ENCODE data around the gene PIP4K2A.

PIP4K2A gene

DNA sequence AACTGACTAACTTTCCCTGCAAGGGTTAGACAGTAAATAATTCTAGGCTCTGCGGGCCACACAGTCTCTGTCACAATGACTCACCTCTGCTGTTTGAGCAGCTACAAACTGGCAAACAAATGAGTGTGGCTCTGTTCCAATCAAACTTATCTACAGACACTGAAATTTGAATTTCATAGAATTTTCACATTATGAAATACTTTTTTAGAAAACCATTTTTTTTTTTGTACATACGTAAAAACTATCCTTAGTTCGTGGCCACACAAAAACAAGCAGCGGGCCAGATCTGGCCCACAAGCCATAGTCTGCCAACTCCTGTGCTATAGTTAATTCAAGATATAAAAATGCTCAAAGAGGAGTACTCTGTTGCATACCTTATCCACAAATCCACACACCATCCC lies 32.6 kb downstream of the PIP4K2A start:
- Histone ChIP-seq H3K79me2 (ENCODE audit: control insufficient read depth, insufficient read depth, low read length, unreplicated experiment) (peaks cover 55% of the 10 kb centered on the region), H2AFZ (ENCODE audit: low read length, unreplicated experiment) (no peak overlapping the region), H3K36me3 (ENCODE audit: insufficient read depth, low read length) (no peaks in the 10 kb centered on the region), H3K27ac (ENCODE audit: low read depth, low read length) (peak overlapping the region; percentile 94), H3K4me1 (ENCODE audit: control insufficient read depth, insufficient read depth, low read length, unreplicated experiment) (peaks cover 27% of the 10 kb centered on the region), H3K27me3 (ENCODE audit: insufficient read depth, low read length) (no peaks in the 10 kb centered on the region), H3K4me3 (ENCODE audit: low read depth, low read length) (no peak overlapping the region)

DNA sequence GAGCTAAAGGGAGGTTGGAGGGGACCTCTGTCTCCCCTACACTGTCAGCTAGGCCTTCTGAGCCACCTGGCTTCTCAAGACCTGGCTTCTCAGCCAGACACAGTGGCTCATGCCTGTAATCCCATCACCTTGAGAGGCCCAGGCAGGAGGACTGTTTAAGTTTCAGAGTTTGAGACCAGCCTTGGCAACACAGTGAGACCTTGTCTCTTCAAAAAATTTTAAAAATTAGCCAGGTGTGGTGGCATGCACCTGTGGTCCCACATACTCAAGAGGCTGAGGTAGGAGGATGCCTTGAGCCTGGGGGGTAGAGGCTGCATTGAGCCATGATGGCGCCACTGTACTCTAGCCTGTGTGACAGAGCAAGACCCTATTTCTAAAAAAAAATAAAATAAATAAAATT lies 33.1 kb downstream of the PIP4K2A start:
- no peaks in the 10 kb centered on the region for H3K36me3 ChIP-seq (ENCODE audit: insufficient read depth, low read length)
- H2AFZ ChIP-seq (ENCODE audit: low read length, unreplicated experiment): no peak overlapping the region
- H3K4me1 ChIP-seq (ENCODE audit: control insufficient read depth, insufficient read depth, low read length, unreplicated experiment): peaks cover 27% of the 10 kb centered on the region
- H3K27ac ChIP-seq (ENCODE audit: low read depth, low read length): peak overlapping the region; percentile 19; the same call in 1 of the 2 replicates
- no peak overlapping the region for H3K4me3 ChIP-seq (ENCODE audit: low read depth, low read length)
- H3K27me3 ChIP-seq (ENCODE audit: insufficient read depth, low read length): no peaks in the 10 kb centered on the region
- peaks cover 58% of the 10 kb centered on the region for H3K79me2 ChIP-seq (ENCODE audit: control insufficient read depth, insufficient read depth, low read length, unreplicated experiment)

DNA sequence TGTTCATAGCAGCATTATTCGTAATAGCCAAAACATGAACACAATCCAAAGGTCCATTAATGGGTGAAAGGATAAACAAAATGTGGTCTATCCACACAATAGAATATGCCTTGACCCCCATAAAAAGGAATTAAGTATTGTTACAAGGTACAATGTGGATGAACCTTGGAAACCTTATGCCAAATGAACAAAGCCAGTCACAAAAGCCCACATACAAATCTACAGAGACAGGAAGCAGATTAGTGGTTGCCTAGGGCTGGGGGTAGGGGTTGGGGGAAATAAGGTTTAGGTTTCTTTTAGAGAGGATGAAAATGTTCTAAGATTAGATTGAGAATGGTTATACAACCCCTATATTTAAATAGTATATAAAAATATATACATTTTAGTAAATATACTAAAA lies 34.8 kb downstream of the PIP4K2A start:
- H3K4me1 ChIP-seq (ENCODE audit: control insufficient read depth, insufficient read depth, low read length, unreplicated experiment): peaks cover 27% of the 10 kb centered on the region
- H2AFZ ChIP-seq (ENCODE audit: low read length, unreplicated experiment): no peak overlapping the region
- H3K27ac ChIP-seq (ENCODE audit: low read depth, low read length): no peak overlapping the region
- no peaks in the 10 kb centered on the region for H3K36me3 ChIP-seq (ENCODE audit: insufficient read depth, low read length)
- no peak overlapping the region for H3K4me3 ChIP-seq (ENCODE audit: low read depth, low read length)
- H3K79me2 ChIP-seq (ENCODE audit: control insufficient read depth, insufficient read depth, low read length, unreplicated experiment): peaks cover 57% of the 10 kb centered on the region
- no peaks in the 10 kb centered on the region for H3K27me3 ChIP-seq (ENCODE audit: insufficient read depth, low read length)

DNA sequence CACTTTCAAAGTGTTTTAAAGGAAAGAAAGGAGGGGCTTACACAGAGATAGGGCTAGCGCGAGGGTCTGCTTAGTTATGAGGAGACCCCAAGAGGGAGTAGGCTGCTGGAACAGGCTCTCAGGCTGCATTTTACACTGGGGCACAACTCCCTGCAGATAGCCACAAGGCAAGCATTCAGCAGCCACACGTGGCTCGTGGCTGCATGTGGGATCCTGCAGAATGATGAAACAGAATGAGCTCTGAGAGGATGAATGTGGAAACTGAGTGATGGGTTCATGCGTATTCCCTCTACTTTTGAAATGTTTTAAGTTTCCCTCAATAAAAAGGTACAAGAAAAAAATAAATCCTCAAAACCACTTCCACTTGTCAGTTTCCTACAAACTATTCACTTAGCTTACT lies 37.0 kb downstream of the PIP4K2A start:
- H3K4me3 ChIP-seq (ENCODE audit: low read depth, low read length): no peak overlapping the region
- no peak overlapping the region for H3K27ac ChIP-seq (ENCODE audit: low read depth, low read length)
- peaks cover 49% of the 10 kb centered on the region for H3K79me2 ChIP-seq (ENCODE audit: control insufficient read depth, insufficient read depth, low read length, unreplicated experiment)

DNA sequence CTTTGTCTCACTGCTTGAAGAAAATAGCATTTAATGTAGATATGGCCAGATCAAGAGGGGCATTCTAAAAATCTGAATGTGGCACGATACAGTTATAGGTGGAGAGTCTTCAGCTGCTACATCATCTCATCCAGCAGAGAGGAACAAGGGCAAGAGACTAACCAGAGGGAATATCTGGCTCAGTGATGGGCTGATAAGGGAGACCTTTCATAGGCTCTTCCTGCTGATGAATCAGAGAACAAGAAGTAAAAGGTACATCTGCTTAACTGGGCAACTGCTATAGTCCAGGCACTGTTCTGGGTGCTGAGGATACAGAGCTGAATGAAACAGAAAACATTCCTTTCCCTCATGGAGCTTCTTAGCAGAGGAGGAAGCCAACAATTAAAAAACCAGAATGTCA lies 37.9 kb downstream of the PIP4K2A start:
- Histone ChIP-seq H3K4me1 (ENCODE audit: control insufficient read depth, insufficient read depth, low read length, unreplicated experiment) (peaks cover 13% of the 10 kb centered on the region), H2AFZ (ENCODE audit: low read length, unreplicated experiment) (no peak overlapping the region), H3K27me3 (ENCODE audit: insufficient read depth, low read length) (no peaks in the 10 kb centered on the region), H3K27ac (ENCODE audit: low read depth, low read length) (no peak overlapping the region), H3K4me3 (ENCODE audit: low read depth, low read length) (no peak overlapping the region), H3K79me2 (ENCODE audit: control insufficient read depth, insufficient read depth, low read length, unreplicated experiment) (peaks cover 54% of the 10 kb centered on the region), H3K36me3 (ENCODE audit: insufficient read depth, low read length) (no peaks in the 10 kb centered on the region)

More for the DNA sequence above, 37.0 kb downstream of the PIP4K2A start:
- peaks cover 20% of the 10 kb centered on the region for H3K4me1 ChIP-seq (ENCODE audit: control insufficient read depth, insufficient read depth, low read length, unreplicated experiment)
- no peaks in the 10 kb centered on the region for H3K36me3 ChIP-seq (ENCODE audit: insufficient read depth, low read length)
- no peaks in the 10 kb centered on the region for H3K27me3 ChIP-seq (ENCODE audit: insufficient read depth, low read length)
- no peak overlapping the region for H2AFZ ChIP-seq (ENCODE audit: low read length, unreplicated experiment)

DNA sequence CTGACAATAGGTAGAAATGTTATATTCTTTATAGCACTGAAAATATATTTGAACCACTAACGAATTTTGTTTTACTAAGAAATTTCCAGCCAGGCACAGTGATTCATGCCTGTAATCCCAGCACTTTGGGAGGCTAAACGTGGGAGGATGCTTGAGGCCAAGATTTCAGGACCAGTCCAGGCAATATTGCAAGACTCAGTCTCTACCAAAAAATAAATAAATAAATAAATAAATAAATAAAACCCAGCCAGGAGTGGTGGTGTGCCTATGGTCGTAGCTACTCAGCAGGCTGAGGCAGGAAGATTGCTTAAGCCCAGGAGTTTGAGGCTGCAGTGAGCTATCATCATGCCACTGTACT lies 39.8 kb downstream of the PIP4K2A start:
- Histone ChIP-seq H2AFZ (ENCODE audit: low read length, unreplicated experiment) (no peak overlapping the region), H3K4me3 (ENCODE audit: low read depth, low read length) (no peak overlapping the region), H3K4me1 (ENCODE audit: control insufficient read depth, insufficient read depth, low read length, unreplicated experiment) (peaks cover 12% of the 10 kb centered on the region), H3K36me3 (ENCODE audit: insufficient read depth, low read length) (no peaks in the 10 kb centered on the region), H3K27ac (ENCODE audit: low read depth, low read length) (no peak overlapping the region; the same call in 1 of the 2 replicates), H3K27me3 (ENCODE audit: insufficient read depth, low read length) (no peaks in the 10 kb centered on the region), H3K79me2 (ENCODE audit: control insufficient read depth, insufficient read depth, low read length, unreplicated experiment) (peaks cover 51% of the 10 kb centered on the region)

DNA sequence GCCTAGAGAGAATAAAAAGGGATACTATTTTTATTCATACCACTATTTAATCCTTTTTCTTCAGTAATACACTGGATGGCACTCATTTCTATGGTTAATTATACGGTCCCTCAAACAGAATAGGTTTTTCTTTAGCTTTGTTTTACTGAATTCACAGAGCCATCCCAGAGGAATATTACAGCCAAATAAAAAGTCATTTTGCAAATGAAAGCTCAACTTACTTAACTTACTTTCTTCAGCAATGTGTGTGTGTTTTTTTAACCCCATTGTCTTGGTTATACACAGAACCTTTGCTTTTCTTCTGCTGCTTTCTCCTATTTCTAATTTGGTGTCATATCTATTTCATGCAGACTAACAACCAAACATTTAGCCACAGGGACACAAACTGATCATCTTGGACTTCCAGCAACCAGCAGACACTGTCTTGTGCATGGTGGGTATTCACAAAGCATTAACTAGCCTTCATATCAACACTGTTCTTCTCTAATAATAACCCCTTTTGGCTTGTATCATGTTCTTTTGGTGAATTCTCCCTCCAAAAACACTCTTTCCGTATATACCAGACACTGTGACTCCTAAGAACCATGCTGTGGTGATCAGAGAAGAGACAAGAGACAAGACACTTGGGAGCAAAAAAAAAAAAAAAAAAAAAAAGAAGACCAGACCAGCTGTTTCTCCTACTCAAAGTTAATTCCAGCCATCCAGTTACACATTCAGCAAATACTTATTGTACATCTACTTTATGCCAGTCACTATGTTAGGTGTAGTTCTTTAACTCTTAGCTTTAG lies 40.4 kb downstream of the PIP4K2A start:
- no peak overlapping the region for H2AFZ ChIP-seq (ENCODE audit: low read length, unreplicated experiment)
- H3K4me1 ChIP-seq (ENCODE audit: control insufficient read depth, insufficient read depth, low read length, unreplicated experiment): peaks cover 12% of the 10 kb centered on the region
- H3K36me3 ChIP-seq (ENCODE audit: insufficient read depth, low read length): no peaks in the 10 kb centered on the region
- H3K27ac ChIP-seq (ENCODE audit: low read depth, low read length): no peak overlapping the region; the same call in 1 of the 2 replicates
- no peaks in the 10 kb centered on the region for H3K27me3 ChIP-seq (ENCODE audit: insufficient read depth, low read length)
- H3K79me2 ChIP-seq (ENCODE audit: control insufficient read depth, insufficient read depth, low read length, unreplicated experiment): peaks cover 52% of the 10 kb centered on the region
- H3K4me3 ChIP-seq (ENCODE audit: low read depth, low read length): no peak overlapping the region

DNA sequence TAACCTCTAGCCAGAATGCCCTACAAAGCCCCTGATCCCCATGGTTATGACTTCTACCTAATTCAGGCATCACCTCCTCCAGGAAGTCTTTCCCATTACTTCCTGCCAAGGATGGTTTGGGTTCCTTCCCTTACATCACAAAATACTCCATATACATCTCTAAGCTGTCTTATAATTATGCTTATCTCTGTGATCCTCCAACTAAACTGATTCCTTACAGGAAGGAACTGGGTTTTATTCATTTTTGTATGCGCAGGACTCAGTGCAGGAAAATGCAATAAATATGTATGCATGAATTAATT lies 41.3 kb downstream of the PIP4K2A start:
- Histone ChIP-seq H3K27me3 (ENCODE audit: insufficient read depth, low read length) (no peaks in the 10 kb centered on the region), H3K4me1 (ENCODE audit: control insufficient read depth, insufficient read depth, low read length, unreplicated experiment) (peaks cover 12% of the 10 kb centered on the region), H3K4me3 (ENCODE audit: low read depth, low read length) (no peak overlapping the region), H3K27ac (ENCODE audit: low read depth, low read length) (no peak overlapping the region), H3K36me3 (ENCODE audit: insufficient read depth, low read length) (no peaks in the 10 kb centered on the region), H2AFZ (ENCODE audit: low read length, unreplicated experiment) (no peak overlapping the region), H3K79me2 (ENCODE audit: control insufficient read depth, insufficient read depth, low read length, unreplicated experiment) (peaks cover 49% of the 10 kb centered on the region)

DNA sequence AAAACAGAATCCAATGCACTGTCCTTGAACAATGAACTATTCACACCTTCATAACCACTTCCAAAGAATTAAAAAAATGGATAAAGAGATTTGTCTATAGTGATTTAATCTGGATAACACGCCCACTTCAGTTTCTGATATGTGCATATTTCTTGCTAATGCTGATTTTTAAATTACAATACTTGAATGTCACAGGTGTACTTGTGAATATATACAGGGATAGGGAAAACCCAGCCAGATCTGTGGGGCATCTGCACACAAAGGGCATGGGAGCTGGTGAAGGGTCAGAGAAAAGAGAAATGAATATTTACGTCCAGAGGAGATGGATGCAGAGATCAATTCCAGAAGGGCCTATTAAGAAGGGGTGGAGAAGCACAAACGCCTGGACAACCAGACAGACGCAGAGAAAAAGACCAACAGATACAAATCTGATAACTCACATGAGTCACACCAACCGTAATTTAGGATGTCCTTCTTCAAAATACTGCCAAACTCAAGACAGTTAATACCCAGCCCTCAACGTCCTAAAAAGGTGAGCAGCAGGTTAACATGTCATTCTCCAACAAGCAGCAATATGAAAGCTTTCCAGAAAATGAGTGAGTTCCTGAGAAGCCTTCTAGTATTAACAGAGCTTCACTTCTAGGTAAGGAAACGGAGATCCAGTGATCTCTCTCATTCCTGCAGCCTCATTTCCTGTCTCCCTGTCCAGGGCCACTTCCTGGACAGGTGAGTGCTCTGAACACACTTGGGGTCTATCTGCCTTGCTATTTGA lies 41.9 kb downstream of the PIP4K2A start:
- no peaks in the 10 kb centered on the region for H3K27me3 ChIP-seq (ENCODE audit: insufficient read depth, low read length)
- no peak overlapping the region for H3K4me3 ChIP-seq (ENCODE audit: low read depth, low read length)
- no peak overlapping the region for H3K27ac ChIP-seq (ENCODE audit: low read depth, low read length)
- no peak overlapping the region for H2AFZ ChIP-seq (ENCODE audit: low read length, unreplicated experiment)
- no peaks in the 10 kb centered on the region for H3K36me3 ChIP-seq (ENCODE audit: insufficient read depth, low read length)
- H3K79me2 ChIP-seq (ENCODE audit: control insufficient read depth, insufficient read depth, low read length, unreplicated experiment): peaks cover 45% of the 10 kb centered on the region
- H3K4me1 ChIP-seq (ENCODE audit: control insufficient read depth, insufficient read depth, low read length, unreplicated experiment): peaks cover 12% of the 10 kb centered on the region

DNA sequence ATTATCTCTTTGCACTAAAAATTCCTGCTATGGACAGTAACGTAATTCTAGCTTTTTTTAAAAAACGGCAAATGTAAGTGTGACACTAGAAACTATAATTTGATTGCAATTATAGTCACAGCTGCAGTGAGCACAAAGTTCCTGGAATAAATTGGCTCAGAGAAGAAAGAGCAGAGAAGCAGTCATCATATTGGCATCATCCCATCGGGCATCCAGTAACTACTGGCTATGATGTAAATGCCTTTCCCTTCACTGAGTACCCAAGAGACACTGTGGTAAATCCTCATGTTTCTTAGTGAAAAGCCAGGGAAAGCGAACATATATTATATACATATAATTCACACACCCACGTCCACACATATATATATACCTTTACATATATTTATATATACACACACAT lies 43.6 kb downstream of the PIP4K2A start:
- Histone ChIP-seq H3K4me3 (ENCODE audit: low read depth, low read length) (no peak overlapping the region), H2AFZ (ENCODE audit: low read length, unreplicated experiment) (no peak overlapping the region), H3K4me1 (ENCODE audit: control insufficient read depth, insufficient read depth, low read length, unreplicated experiment) (peaks cover 12% of the 10 kb centered on the region), H3K27ac (ENCODE audit: low read depth, low read length) (no peak overlapping the region), H3K36me3 (ENCODE audit: insufficient read depth, low read length) (no peaks in the 10 kb centered on the region), H3K79me2 (ENCODE audit: control insufficient read depth, insufficient read depth, low read length, unreplicated experiment) (peaks cover 42% of the 10 kb centered on the region), H3K27me3 (ENCODE audit: insufficient read depth, low read length) (no peaks in the 10 kb centered on the region)

DNA sequence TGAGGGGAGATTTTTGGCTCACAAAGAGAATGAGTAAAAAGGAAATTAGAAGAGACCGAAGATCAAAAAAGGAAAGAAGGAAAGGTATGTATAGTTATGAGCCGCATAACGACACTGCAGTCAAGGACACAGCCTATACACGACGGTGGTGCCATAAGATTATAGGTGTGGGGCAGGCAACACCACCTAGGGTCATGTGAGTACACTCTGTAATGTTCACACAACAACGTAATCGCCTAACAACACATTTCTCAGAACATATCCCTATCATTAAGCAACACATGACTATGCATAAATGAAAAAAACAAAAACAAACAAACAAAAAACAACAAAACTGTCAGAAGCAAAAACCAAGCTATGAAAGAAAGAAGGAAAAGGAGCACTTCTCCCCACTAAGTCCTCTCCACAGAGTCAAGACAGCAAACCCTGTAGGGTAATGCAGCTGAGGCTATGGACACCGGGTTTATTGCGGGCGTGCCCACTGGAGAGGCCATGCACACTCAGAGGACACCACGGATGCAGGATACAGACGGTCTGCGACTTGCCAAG lies 45.1 kb downstream of the PIP4K2A start:
- Histone ChIP-seq H3K4me1 (ENCODE audit: control insufficient read depth, insufficient read depth, low read length, unreplicated experiment) (peaks cover 9% of the 10 kb centered on the region), H2AFZ (ENCODE audit: low read length, unreplicated experiment) (no peak overlapping the region), H3K27me3 (ENCODE audit: insufficient read depth, low read length) (no peaks in the 10 kb centered on the region), H3K79me2 (ENCODE audit: control insufficient read depth, insufficient read depth, low read length, unreplicated experiment) (peaks cover 51% of the 10 kb centered on the region), H3K4me3 (ENCODE audit: low read depth, low read length) (no peak overlapping the region), H3K27ac (ENCODE audit: low read depth, low read length) (no peak overlapping the region), H3K36me3 (ENCODE audit: insufficient read depth, low read length) (no peaks in the 10 kb centered on the region)

Data from ACC112 (cell line).